ENCODE measurements around the gene FKBP6. TPM values are rescaled to one million over a fixed set of nuclear protein-coding genes. Genes with fewer than 3 reads are reported as not detected.
"Not testable (repeated sequence)": the region's sequence is repeated elsewhere in the genome, so short reads cannot be mapped to it uniquely, and the experiment has no call there.

FKBP6 gene
- total RNA-seq, 1 experiment from 2014 or later, result not detected

DNA sequence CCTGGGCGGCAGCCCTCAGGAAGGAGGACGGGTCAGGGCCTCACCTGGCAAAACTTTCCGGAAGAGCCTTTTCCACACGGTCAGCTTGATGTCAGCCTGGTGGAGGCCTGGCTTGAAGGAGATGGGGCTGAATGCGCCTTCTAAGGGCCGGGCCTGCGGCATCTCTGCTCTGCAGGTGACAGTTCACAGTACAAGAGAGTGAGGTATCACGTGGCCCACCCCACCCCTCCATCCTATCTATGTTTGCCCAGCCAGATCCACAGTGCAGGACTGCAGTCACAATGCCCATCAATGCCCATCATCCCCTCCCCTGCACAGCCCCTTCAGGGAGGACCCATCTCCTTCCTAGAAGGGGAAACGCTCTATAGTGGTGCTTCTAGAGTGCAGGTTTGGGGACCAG lies 11.4 kb upstream of the FKBP6 start:
- Mint-ChIP-seq H3K27me3 (ENCODE audit: insufficient read depth, unreplicated experiment) (no peaks in the 10 kb centered on the region), H3K4me1 (ENCODE audit: low read depth, unreplicated experiment) (no peaks in the 10 kb centered on the region), H3K9me3 (ENCODE audit: unreplicated experiment) (no peaks in the 10 kb centered on the region), H3K36me3 (ENCODE audit: insufficient read depth, unreplicated experiment) (no peaks in the 10 kb centered on the region), H3K27ac (ENCODE audit: unreplicated experiment) (no peak overlapping the region), H3K4me3 (ENCODE audit: unreplicated experiment) (no peak overlapping the region)
- DNase-seq, result no peak
- Histone ChIP-seq H3K9me3 (no peaks in the 10 kb centered on the region), H3K4me1 (no peaks in the 10 kb centered on the region), H3K36me3 (ENCODE audit: control insufficient read depth, insufficient read depth, low read length) (no peaks in the 10 kb centered on the region), H3K4me3 (ENCODE audit: low read depth, low read length) (no peak overlapping the region), H3K27me3 (replicated peaks; ENCODE audit: control insufficient read depth, insufficient read depth, low read length) (no peaks in the 10 kb centered on the region)
- CTCF ChIA-PET, result interaction anchor here (0.6 kb wide), 2 partner anchors 130 to 409 kb away, joined by 3 read pairs; no protein-coding TSS in a partner anchor
- no TSS peak for BruUV-seq (replicated peaks)
- POLR2A ChIA-PET, result no interaction called here
- TF ChIP-seq, protein P1, sequence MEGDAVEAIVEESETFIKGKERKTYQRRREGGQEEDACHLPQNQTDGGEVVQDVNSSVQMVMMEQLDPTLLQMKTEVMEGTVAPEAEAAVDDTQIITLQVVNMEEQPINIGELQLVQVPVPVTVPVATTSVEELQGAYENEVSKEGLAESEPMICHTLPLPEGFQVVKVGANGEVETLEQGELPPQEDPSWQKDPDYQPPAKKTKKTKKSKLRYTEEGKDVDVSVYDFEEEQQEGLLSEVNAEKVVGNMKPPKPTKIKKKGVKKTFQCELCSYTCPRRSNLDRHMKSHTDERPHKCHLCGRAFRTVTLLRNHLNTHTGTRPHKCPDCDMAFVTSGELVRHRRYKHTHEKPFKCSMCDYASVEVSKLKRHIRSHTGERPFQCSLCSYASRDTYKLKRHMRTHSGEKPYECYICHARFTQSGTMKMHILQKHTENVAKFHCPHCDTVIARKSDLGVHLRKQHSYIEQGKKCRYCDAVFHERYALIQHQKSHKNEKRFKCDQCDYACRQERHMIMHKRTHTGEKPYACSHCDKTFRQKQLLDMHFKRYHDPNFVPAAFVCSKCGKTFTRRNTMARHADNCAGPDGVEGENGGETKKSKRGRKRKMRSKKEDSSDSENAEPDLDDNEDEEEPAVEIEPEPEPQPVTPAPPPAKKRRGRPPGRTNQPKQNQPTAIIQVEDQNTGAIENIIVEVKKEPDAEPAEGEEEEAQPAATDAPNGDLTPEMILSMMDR (IDR thresholded peaks at IDR 0.05; ENCODE audit: insufficient read depth in 1 of 2, low read depth in 1 of 2, low read length in 1 of 2, severe bottlenecking in 1 of 2, unreplicated experiment in 1 of 2), result no peak
- intact Hi-C loops (cut with micrococcal nuclease; ENCODE audit: unreplicated experiment), result no loop called here

DNA sequence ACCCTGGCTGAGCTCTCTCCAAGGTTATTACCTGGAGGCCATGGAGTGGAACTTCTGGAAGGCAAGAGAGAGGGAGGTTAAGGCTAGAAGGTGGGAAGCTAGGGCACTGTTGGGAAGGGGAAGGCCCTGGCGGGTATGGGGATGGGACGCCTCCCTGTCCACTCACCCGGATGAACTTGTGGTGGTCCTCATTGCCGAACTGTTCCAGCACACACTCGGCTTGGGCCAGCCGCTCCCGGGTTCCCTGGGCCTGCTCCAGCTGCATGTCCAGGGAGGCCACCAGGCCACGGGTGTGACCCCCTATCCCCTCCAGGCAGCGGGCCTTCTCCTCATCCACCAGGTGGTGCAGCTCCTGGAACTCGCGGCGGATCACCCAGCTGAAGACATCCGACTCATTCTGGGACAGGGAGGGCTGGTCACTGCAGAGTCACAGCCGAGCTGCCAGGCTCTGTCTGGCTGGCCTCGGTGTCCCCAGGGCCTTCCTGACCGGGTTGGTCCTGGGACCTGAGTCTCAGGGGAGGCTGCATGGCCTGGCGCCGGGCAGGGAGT lies 9.2 kb upstream of the FKBP6 start:
- H3K27me3 ChIP-seq (replicated peaks; ENCODE audit: control insufficient read depth, insufficient read depth, low read length); H3K4me1 ChIP-seq; CTCF ChIA-PET; H3K9me3 ChIP-seq; H3K27me3 Mint-ChIP-seq (ENCODE audit: insufficient read depth, unreplicated experiment); BruUV-seq (replicated peaks); H3K4me1 Mint-ChIP-seq (ENCODE audit: low read depth, unreplicated experiment); POLR2A ChIA-PET; H3K36me3 ChIP-seq (ENCODE audit: control insufficient read depth, insufficient read depth, low read length); H3K27ac Mint-ChIP-seq (ENCODE audit: unreplicated experiment); H3K36me3 Mint-ChIP-seq (ENCODE audit: insufficient read depth, unreplicated experiment); H3K9me3 Mint-ChIP-seq (ENCODE audit: unreplicated experiment); H3K4me3 Mint-ChIP-seq (ENCODE audit: unreplicated experiment); H3K4me3 ChIP-seq (ENCODE audit: low read depth, low read length); intact Hi-C loops (cut with micrococcal nuclease; ENCODE audit: unreplicated experiment); DNase-seq: not testable (repeated sequence)

DNA sequence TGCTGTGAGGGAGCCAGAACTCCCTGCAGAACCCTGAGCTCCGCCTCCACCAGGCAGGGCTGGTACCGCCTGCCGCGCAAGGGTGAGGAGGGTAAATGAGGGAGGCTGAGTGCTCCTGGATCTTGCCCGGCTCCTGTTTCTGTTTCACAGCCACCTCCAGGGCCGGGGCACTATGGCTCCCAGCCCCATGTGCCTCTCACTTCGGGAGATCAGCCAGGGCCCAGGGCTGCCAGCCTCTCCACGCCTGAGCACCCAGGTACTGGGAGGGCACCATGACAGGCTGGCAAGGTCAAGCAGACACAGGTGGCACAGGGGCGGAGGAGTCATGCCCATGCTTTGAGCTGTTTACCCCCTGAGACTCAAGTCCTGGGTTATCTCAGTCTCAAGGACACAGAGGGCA lies 8.4 kb upstream of the FKBP6 start:
- DNase-seq; H3K9me3 ChIP-seq; H3K4me1 ChIP-seq; H3K4me3 ChIP-seq (ENCODE audit: low read depth, low read length); BruUV-seq (replicated peaks); H3K36me3 ChIP-seq (ENCODE audit: control insufficient read depth, insufficient read depth, low read length); H3K9me3 Mint-ChIP-seq (ENCODE audit: unreplicated experiment); H3K27me3 ChIP-seq (replicated peaks; ENCODE audit: control insufficient read depth, insufficient read depth, low read length); CTCF ChIA-PET; H3K36me3 Mint-ChIP-seq (ENCODE audit: insufficient read depth, unreplicated experiment); POLR2A ChIA-PET; intact Hi-C loops (cut with micrococcal nuclease; ENCODE audit: unreplicated experiment); H3K4me3 Mint-ChIP-seq (ENCODE audit: unreplicated experiment); H3K4me1 Mint-ChIP-seq (ENCODE audit: low read depth, unreplicated experiment); H3K27ac Mint-ChIP-seq (ENCODE audit: unreplicated experiment); H3K27me3 Mint-ChIP-seq (ENCODE audit: insufficient read depth, unreplicated experiment): not testable (repeated sequence)

DNA sequence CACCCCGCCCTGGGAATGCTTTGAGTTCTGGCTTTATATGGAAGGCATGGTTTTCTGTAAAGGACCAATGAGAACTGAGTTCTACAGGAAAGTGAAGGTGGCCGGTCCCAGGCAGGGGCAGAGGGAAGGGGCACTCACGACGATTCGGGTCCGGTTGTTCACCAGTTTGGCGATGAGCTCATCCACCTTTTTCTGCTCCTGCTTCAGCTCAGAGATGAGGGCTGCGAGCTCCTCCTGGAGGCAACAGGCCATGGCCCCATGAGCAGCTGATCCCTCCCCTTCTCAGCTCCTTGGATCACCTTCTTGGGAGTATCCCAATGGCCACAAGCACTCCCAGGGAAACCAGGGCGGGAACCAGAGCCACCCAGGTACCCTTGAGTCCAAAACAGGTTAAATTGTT lies 8.0 kb upstream of the FKBP6 start:
- H3K9me3 Mint-ChIP-seq (ENCODE audit: unreplicated experiment); H3K4me3 Mint-ChIP-seq (ENCODE audit: unreplicated experiment); H3K27me3 Mint-ChIP-seq (ENCODE audit: insufficient read depth, unreplicated experiment); H3K36me3 Mint-ChIP-seq (ENCODE audit: insufficient read depth, unreplicated experiment); H3K27me3 ChIP-seq (replicated peaks; ENCODE audit: control insufficient read depth, insufficient read depth, low read length); H3K36me3 ChIP-seq (ENCODE audit: control insufficient read depth, insufficient read depth, low read length); H3K27ac Mint-ChIP-seq (ENCODE audit: unreplicated experiment); BruUV-seq (replicated peaks); POLR2A ChIA-PET; H3K4me1 ChIP-seq; DNase-seq; H3K9me3 ChIP-seq; H3K4me3 ChIP-seq (ENCODE audit: low read depth, low read length); intact Hi-C loops (cut with micrococcal nuclease; ENCODE audit: unreplicated experiment); H3K4me1 Mint-ChIP-seq (ENCODE audit: low read depth, unreplicated experiment); CTCF ChIA-PET: not testable (repeated sequence)

DNA sequence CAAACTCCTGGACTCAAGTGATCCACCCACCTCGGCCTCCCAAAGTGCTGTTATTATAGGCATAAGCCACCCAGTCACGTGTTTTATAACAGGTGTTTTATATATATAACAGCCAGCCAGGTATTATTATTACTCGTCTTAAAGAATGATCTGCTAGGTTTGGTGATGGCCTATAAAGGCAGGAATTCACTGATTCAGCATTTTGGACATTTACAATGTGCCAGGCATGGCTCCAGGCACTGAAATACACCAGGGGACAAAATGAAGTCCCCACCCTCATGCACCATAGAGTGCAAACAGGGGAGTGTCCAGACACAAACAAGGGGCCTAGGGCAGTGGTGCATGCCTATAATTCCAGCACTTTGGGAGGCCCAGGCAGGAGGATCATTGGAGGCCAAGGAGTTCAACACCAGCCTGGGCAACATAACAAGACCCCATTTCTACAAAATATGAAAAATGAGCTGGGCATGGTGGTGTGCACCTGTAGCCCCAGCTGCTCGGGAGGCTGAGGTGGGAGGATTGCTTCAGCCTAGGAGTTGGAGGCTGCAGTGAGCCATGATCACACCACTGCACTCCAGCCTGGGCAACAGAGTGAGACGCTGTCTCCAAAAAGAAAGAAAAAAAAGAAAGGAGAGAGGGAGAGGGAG lies 4.4 kb upstream of the FKBP6 start:
- intact Hi-C loops (cut with micrococcal nuclease; ENCODE audit: unreplicated experiment); H3K4me3 Mint-ChIP-seq (ENCODE audit: unreplicated experiment); H3K4me1 Mint-ChIP-seq (ENCODE audit: low read depth, unreplicated experiment); H3K36me3 ChIP-seq (ENCODE audit: control insufficient read depth, insufficient read depth, low read length); H3K36me3 Mint-ChIP-seq (ENCODE audit: insufficient read depth, unreplicated experiment); H3K9me3 ChIP-seq; H3K27me3 Mint-ChIP-seq (ENCODE audit: insufficient read depth, unreplicated experiment); H3K27ac Mint-ChIP-seq (ENCODE audit: unreplicated experiment); H3K4me1 ChIP-seq; H3K4me3 ChIP-seq (ENCODE audit: low read depth, low read length); BruUV-seq (replicated peaks); DNase-seq; H3K9me3 Mint-ChIP-seq (ENCODE audit: unreplicated experiment); POLR2A ChIA-PET; H3K27me3 ChIP-seq (replicated peaks; ENCODE audit: control insufficient read depth, insufficient read depth, low read length): not testable (repeated sequence)
- CTCF ChIA-PET, result interaction anchor here (0.7 kb wide), 1 partner anchor 19 kb away, joined by 3 read pairs; no protein-coding TSS in a partner anchor
